ENCODE results near the gene SPDEF.

DNA sequence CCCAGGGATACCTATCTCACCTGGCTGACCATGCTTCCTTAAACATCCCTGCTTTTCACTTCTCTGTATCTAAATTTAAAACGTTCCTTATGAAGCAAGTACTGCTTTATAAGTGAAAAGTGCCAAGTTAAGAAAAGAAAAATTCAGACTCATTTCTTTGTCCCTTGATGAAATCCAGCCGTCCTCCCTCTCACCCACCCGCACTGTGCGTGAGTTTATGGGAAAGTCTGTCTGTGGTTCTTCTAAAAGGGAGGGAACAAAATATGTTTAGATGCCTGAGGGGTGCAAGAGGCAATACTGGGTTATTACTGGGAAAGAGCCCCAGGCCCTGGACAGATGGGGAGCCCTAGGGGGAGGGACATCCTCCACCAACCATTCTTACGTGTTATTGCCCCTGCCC lies 31.2 kb downstream of the SPDEF start:
- TF ChIP-seq, protein P1, sequence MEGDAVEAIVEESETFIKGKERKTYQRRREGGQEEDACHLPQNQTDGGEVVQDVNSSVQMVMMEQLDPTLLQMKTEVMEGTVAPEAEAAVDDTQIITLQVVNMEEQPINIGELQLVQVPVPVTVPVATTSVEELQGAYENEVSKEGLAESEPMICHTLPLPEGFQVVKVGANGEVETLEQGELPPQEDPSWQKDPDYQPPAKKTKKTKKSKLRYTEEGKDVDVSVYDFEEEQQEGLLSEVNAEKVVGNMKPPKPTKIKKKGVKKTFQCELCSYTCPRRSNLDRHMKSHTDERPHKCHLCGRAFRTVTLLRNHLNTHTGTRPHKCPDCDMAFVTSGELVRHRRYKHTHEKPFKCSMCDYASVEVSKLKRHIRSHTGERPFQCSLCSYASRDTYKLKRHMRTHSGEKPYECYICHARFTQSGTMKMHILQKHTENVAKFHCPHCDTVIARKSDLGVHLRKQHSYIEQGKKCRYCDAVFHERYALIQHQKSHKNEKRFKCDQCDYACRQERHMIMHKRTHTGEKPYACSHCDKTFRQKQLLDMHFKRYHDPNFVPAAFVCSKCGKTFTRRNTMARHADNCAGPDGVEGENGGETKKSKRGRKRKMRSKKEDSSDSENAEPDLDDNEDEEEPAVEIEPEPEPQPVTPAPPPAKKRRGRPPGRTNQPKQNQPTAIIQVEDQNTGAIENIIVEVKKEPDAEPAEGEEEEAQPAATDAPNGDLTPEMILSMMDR (IDR thresholded peaks at IDR 0.05) = no peak
- TF ChIP-seq EZH2 (IDR thresholded peaks at IDR 0.05) (no peak), EZH2phosphoT487 (IDR thresholded peaks at IDR 0.05) (no peak)
